T-helper 1 cell treated with Interleukin-12 subunit alpha and Interleukin-12 subunit beta and Interleukin-4 antibody, amounts not matched to agents 30 ng/mL and 1 ng/mL, for 36 hours (primary cell): ENCODE data around the gene HEBP2. TPM values are rescaled to one million over a fixed set of nuclear protein-coding genes. Genes with fewer than 3 reads are reported as not detected.
"Not testable (repeated sequence)": the region's sequence is repeated elsewhere in the genome, so short reads cannot be mapped to it uniquely, and the experiment has no call there.

Source experiments
- intact Hi-C: fragments of 100-400 bp; cut with micrococcal nuclease; formaldehyde crosslinking; loops from one replicate; pipeline ENCODE4 v1.15.1; 2024
- total RNA-seq: library from RNA; stranded (reverse); gene quantifications from 2 replicates; pipeline ENCODE4 v1.2.3, GENCODE V29; 2022

Gene HEBP2
- 26.5 and 28.7 TPM in 2 replicates for total RNA-seq

- intact Hi-C loops: loop anchor here (1.0 to 10.0 kb wide), 15 partner anchors 7 to 1187 kb away; partner anchors contain the start of genes ARFGEF3, CCDC28A, IFNGR1 and REPS1
Measured at GRCh38 chr6:138403801-138404665, at the start of gene HEBP2. Gene HEBP2, plus strand, starts transcription at chr6:138404223. Its CDS starts 273 bp downstream, at chr6:138404496.

GRCh38 chr6:138357928-138358327 lies 46.1 kb upstream of the HEBP2 start:
- intact Hi-C loops: no loop called here

GRCh38 chr6:138368684-138369083 lies 35.3 kb upstream of the HEBP2 start:
- intact Hi-C loops: not testable (repeated sequence)

- intact Hi-C loops: no loop called here
Measured at GRCh38 chr6:138370631-138371451, 33.2 kb upstream of the HEBP2 start.

- intact Hi-C loops: no loop called here
Measured at GRCh38 chr6:138371452-138371711, 32.6 kb upstream of the HEBP2 start.

GRCh38 chr6:138371720-138372119 lies 32.3 kb upstream of the HEBP2 start:
- intact Hi-C loops: no loop called here

GRCh38 chr6:138372711-138373463 lies 31.1 kb upstream of the HEBP2 start:
- intact Hi-C loops: no loop called here

- intact Hi-C loops: no loop called here
Measured at GRCh38 chr6:138374230-138374629, 29.8 kb upstream of the HEBP2 start.

- intact Hi-C loops: no loop called here
Measured at GRCh38 chr6:138374815-138375214, 29.2 kb upstream of the HEBP2 start.

GRCh38 chr6:138377042-138377441 lies 27.0 kb upstream of the HEBP2 start:
- intact Hi-C loops: no loop called here

- intact Hi-C loops: no loop called here
Measured at GRCh38 chr6:138377844-138378243, 26.2 kb upstream of the HEBP2 start, which contains the start of gene SMIM28. Gene SMIM28, plus strand, starts transcription at chr6:138377905. Its CDS starts 168 bp downstream, at chr6:138378073.

- intact Hi-C loops: no loop called here
Measured at GRCh38 chr6:138378463-138378862, 25.6 kb upstream of the HEBP2 start.

GRCh38 chr6:138382498-138383265 lies 21.3 kb upstream of the HEBP2 start:
- intact Hi-C loops: no loop called here

- intact Hi-C loops: no loop called here
Measured at GRCh38 chr6:138383776-138384175, 20.2 kb upstream of the HEBP2 start.

GRCh38 chr6:138386897-138387296 lies 17.1 kb upstream of the HEBP2 start:
- intact Hi-C loops: no loop called here

- intact Hi-C loops: no loop called here
Measured at GRCh38 chr6:138387577-138388368, 16.2 kb upstream of the HEBP2 start.

- intact Hi-C loops: no loop called here
Measured at GRCh38 chr6:138389551-138389950, 14.5 kb upstream of the HEBP2 start.

GRCh38 chr6:138393871-138394783 lies 9.9 kb upstream of the HEBP2 start:
- intact Hi-C loops: no loop called here

GRCh38 chr6:138396709-138397108 lies 7.3 kb upstream of the HEBP2 start:
- intact Hi-C loops: no loop called here
